K562 (cell line): ENCODE measurements around the gene C16orf96. TPM values are rescaled to one million over a fixed set of nuclear protein-coding genes. Genes with fewer than 3 reads are reported as not detected.

ENCODE experiments used
- ATAC-seq: fragments of 200-7000 bp; cut with Tn5 transposase; 3 replicates; pipeline ENCODE4 v1.9.1; 2020; ENCODE audit warnings: moderate library complexity
- BruUV-seq: library from RNA; stranded (reverse); fragments of 400-500 nt; replicated peaks from 2 replicates; lab custom pipeline; 2021; lab: Mats Ljungman, UMichigan
- CTCF ChIA-PET: fragments of 300-600 bp; formaldehyde crosslinking; extraction: SDS; loops from one replicate; lab custom pipeline; 2021; ENCODE audit warnings: low intra/inter-chr PET ratio; lab: Yijun Ruan, JAX
- POLR2A ChIA-PET: fragments of 300-600, 350-650 bp; sonication (Branson Sonifier 250); formaldehyde crosslinking; extraction: SDS; loops from one replicate; lab custom pipeline; 2021; ENCODE audit warnings: antibody characterized with exemption, inconsistent platforms; lab: Yijun Ruan, JAX
- DNase-seq, 4 experiments: peaks; one replicate each; pipeline versions ENCODE4 v3.0.0 to v3.0.0-alpha.2; 2011 to 2018; ENCODE audit warnings: low spot score in 3 of 4, mixed read lengths in 3 of 4; ENCODE audit errors: extremely low read depth in 1 of 4
- FAIRE-seq: peaks from 2 replicates; lab custom pipeline; 2011; peaks lifted over from hg19 to GRCh38; lab: Jason Lieb, UNC
- H2AFZ ChIP-seq: 2 replicates; pipeline ENCODE4 v1.6.0; 2011; ENCODE audit warnings: low read depth, low read length, control low read depth, inconsistent platforms
- H3K27ac ChIP-seq: fragments of 200-600 bp; 3 replicates; pipeline ENCODE4 v1.8.0; 2011; ENCODE audit warnings: low read depth, mild to moderate bottlenecking, control low read depth, inconsistent platforms, low read length, moderate library complexity, mixed read lengths; ENCODE audit errors: extremely low read depth
- H3K27me3 ChIP-seq, 2 experiments: fragments of 300-600 bp in 1 of 2; 2 replicates in 1 of 2; 3 replicates in 1 of 2; pipeline versions ENCODE4 v1.6.0 to v1.8.0; 2011; ENCODE audit warnings: inconsistent platforms in 2 of 2, low read length in 2 of 2, mild to moderate bottlenecking in 1 of 2, mixed read lengths in 1 of 2, moderate library complexity in 1 of 2; ENCODE audit not compliant: control insufficient read depth in 2 of 2, insufficient read depth in 2 of 2
- H3K36me3 ChIP-seq: fragments of 300-600 bp; 3 replicates; pipeline ENCODE4 v1.8.0; 2011; ENCODE audit warnings: mild to moderate bottlenecking, low read length, inconsistent platforms; ENCODE audit not compliant: control insufficient read depth, insufficient read depth
- H3K4me1 ChIP-seq, 2 experiments: fragments of 200-600 bp in 1 of 2; replicated peaks in 1 of 2; 2 replicates in 1 of 2; 3 replicates in 1 of 2; pipeline versions ENCODE4 v1.5.1 to v1.8.0; 2011; ENCODE audit warnings: inconsistent platforms in 2 of 2, low read length in 2 of 2, mild to moderate bottlenecking in 1 of 2, mixed read lengths in 1 of 2, moderate library complexity in 1 of 2; ENCODE audit not compliant: control insufficient read depth in 2 of 2, insufficient read depth in 2 of 2
- H3K4me2 ChIP-seq: 2 replicates; pipeline ENCODE4 v1.6.1; 2011; ENCODE audit warnings: low read length, control low read depth, inconsistent platforms, mixed read lengths; ENCODE audit not compliant: insufficient read depth
- H3K4me3 ChIP-seq: fragments of 200-600 bp; sonication (generic), shearing (Covaris generic); 2 replicates; pipeline ENCODE4 v1.5.1; 2016; ENCODE audit warnings: control low read depth, inconsistent platforms
- H3K79me2 ChIP-seq: fragments of 200-600 bp; 3 replicates; pipeline ENCODE4 v1.8.0; 2011; ENCODE audit warnings: low read length, inconsistent platforms; ENCODE audit not compliant: control insufficient read depth, insufficient read depth
- H3K9ac ChIP-seq, 2 experiments: 2 replicates each; pipeline versions ENCODE4 v1.6.0 to v1.6.1; 2011; ENCODE audit warnings: low read depth in 2 of 2, low read length in 2 of 2, control low read depth in 1 of 2, inconsistent platforms in 1 of 2, mild to moderate bottlenecking in 1 of 2, mixed read lengths in 1 of 2; ENCODE audit not compliant: insufficient read depth in 1 of 2
- H3K9me1 ChIP-seq: one replicate; pipeline ENCODE4 v1.6.0; 2011; ENCODE audit warnings: inconsistent platforms, mild to moderate bottlenecking, low read length, moderate library complexity; ENCODE audit not compliant: control insufficient read depth, insufficient read depth
- H3K9me3 ChIP-seq: replicated peaks from 2 replicates; pipeline ENCODE4 v1.5.1; 2011; ENCODE audit warnings: low read depth, low read length, inconsistent platforms; ENCODE audit not compliant: control insufficient read depth, insufficient read depth
- H4K20me1 ChIP-seq: replicated peaks from 2 replicates; pipeline ENCODE4 v1.6.1; 2011; ENCODE audit warnings: low read length, inconsistent platforms, mixed read lengths; ENCODE audit not compliant: control insufficient read depth, insufficient read depth
- DEAF1 ChIP-seq: fragments of 450-650 bp; formaldehyde crosslinking; IDR thresholded peaks from 2 replicates; pipeline ENCODE4 v1.4.0; 2020; ENCODE audit warnings: mild to moderate bottlenecking, moderate library complexity
- DIDO1 ChIP-seq: fragments of 450-650 bp; IDR thresholded peaks from 2 replicates; pipeline ENCODE4 v1.6.1; 2016; ENCODE audit warnings: low read depth, missing biosample characterization, missing genetic modification characterization
- EGR1 ChIP-seq: fragments of 450-650 bp; conservative IDR thresholded peaks from 2 replicates; pipeline ENCODE4 v1.6.1; 2017; ENCODE audit warnings: mild to moderate bottlenecking
- L3MBTL2 ChIP-seq: fragments of 450-650 bp; IDR thresholded peaks from 2 replicates; pipeline ENCODE4 v1.6.1; 2016; ENCODE audit warnings: mild to moderate bottlenecking, moderate library complexity
- MAFF ChIP-seq: IDR thresholded peaks from 2 replicates; pipeline ENCODE4 v1.6.1; 2012; ENCODE audit warnings: low read length, improper control_type of control experiment
- SREBF1 ChIP-seq: fragments of 150-350 bp; IDR thresholded peaks from 2 replicates; pipeline ENCODE4 v1.6.1; 2014; ENCODE audit warnings: antibody characterized with exemption, low read depth, low read length, borderline replicate concordance
- ZBTB33 ChIP-seq: sonication (generic); formaldehyde crosslinking; IDR thresholded peaks from 2 replicates; pipeline ENCODE4 v1.8.1; 2023; ENCODE audit warnings: mild to moderate bottlenecking, missing genetic modification reagents
- ZNF175 ChIP-seq: fragments of 200-800 bp; sonication (Bioruptor generic); IDR thresholded peaks from 2 replicates; pipeline ENCODE4 v1.6.1; 2016; ENCODE audit warnings: low read depth, mild to moderate bottlenecking, missing genetic modification characterization, missing compliant biosample characterization
- ZNF384 ChIP-seq: IDR thresholded peaks from 2 replicates; pipeline ENCODE4 v1.6.1; 2012; ENCODE audit warnings: low read depth, low read length, improper control_type of control experiment
- ZNF583 ChIP-seq: fragments of 250-450 bp; sonication (Bioruptor Pico); IDR thresholded peaks from 2 replicates; pipeline ENCODE4 v1.4.0; 2020
- WGBS: fragments of 100-300 bp; shearing (Covaris generic); methylation state at CpG from one replicate; pipeline ENCODE4 v1.1.6; 2016; ENCODE audit warnings: low coverage, mixed read lengths; ENCODE audit not compliant: insufficient coverage; ENCODE audit errors: missing lambda C conversion rate; 5-methylcytosine and 5-hydroxymethylcytosine counted together
- in situ Hi-C: fragments of 300-500 bp; cut with MboI; formaldehyde crosslinking; loops from 4 replicates; pipeline ENCODE4 v1.15.0; 2018; ENCODE audit warnings: inconsistent platforms, mixed read lengths
- intact Hi-C: fragments of 100-400 bp; cut with micrococcal nuclease; formaldehyde crosslinking; loops from 2 replicates; pipeline ENCODE4 v1.14.2; 2022
- polyA plus RNA-seq, 8 experiments: library from polyadenylated mRNA; depleted of rRNA in 4 of 8; stranded (reverse) in 5 of 8; unstranded in 3 of 8; fragments of >200 nt; fragmentation: Nextera tagmentation in 2 of 8; fragmentation: Illumina TruSeq in 1 of 8; extraction: Ambion mirVana in 2 of 8; extraction: Trizol in 1 of 8; gene quantifications; 2 replicates each; pipeline versions ENCODE4 v1.2.1 to v1.2.3, GENCODE V29; 2011 to 2014; ENCODE audit warnings: inconsistent platforms in 1 of 8, missing spikeins in 1 of 8
- total RNA-seq, 7 experiments: library from RNA; depleted of rRNA in 6 of 7; stranded (reverse); fragments of >200 nt in 6 of 7; fragmentation: Illumina TruSeq in 2 of 7; extraction: Trizol in 2 of 7; gene quantifications; 2 replicates each; pipeline versions ENCODE4 v1.2.1 to v1.2.3, GENCODE V29; 2011 to 2021; ENCODE audit warnings: low replicate concordance in 1 of 7
- TF ChIP-seq, protein P1 (sequence below): sonication (generic); formaldehyde crosslinking; IDR thresholded peaks from 2 replicates; pipeline ENCODE4 v1.9.0; 2022; ENCODE audit warnings: mild to moderate bottlenecking, missing genetic modification reagents
- TF ChIP-seq, protein P2 (sequence below): fragments of 450-650 bp; IDR thresholded peaks from 2 replicates; pipeline ENCODE4 v1.6.1; 2018; ENCODE audit not compliant: partially characterized antibody
- TF ChIP-seq, protein P3 (sequence below): fragments of 450-650 bp; IDR thresholded peaks from one replicate; pipeline ENCODE4 v1.6.1; 2018; ENCODE audit warnings: mild to moderate bottlenecking, moderate library complexity; ENCODE audit not compliant: partially characterized antibody

Gene C16orf96
- total and polyA plus RNA-seq, 9 of the 15 experiments (the other 6 are each of a cell fraction or from before 2014, with no cell fraction given), result not detected

- no peaks in the 10 kb centered on the region for H3K79me2 ChIP-seq
- ChIA-PET CTCF (interaction anchor here (1.8 kb wide), 1 partner anchor 68 kb away, joined by 10 read pairs; no protein-coding TSS in a partner anchor), POLR2A (interaction anchor here (1.0 to 1.1 kb wide), 3 partner anchors 18 to 75 kb away, joined by 3 to 4 read pairs (median 3); no protein-coding TSS in a partner anchor)
- peak overlapping the region; percentile 68; the same call in 1 of the 2 replicates for H2AFZ ChIP-seq
- BruUV-seq, result no TSS peak
- 0 out of 2 replicates have a peak, but pooled peaks cover 4% of the 10 kb centered on the region for H4K20me1 ChIP-seq
- H3K9ac ChIP-seq, result peak overlapping the region in 1 of 2 experiments; percentile 8; a peak in 1 of 4 replicates
- peaks cover 23 to 56% of the 10 kb centered on the region in 2 experiments; a peak in 4 of 5 replicates for H3K27me3 ChIP-seq
- no peak overlapping the region for H3K4me2 ChIP-seq
- WGBS, result 4% methylated on average over 7 of the region's 7 CpGs
- H3K4me1 ChIP-seq, result peaks cover 0 to 8% of the 10 kb centered on the region in 2 experiments; a peak in 1 of 5 replicates
- no peak overlapping the region for H3K4me3 ChIP-seq
- H3K36me3 ChIP-seq, result no peaks in the 10 kb centered on the region
- no peak for TF ChIP-seq ZNF384
- TF ChIP-seq EGR1, result no peak
- TF ChIP-seq, protein P1, sequence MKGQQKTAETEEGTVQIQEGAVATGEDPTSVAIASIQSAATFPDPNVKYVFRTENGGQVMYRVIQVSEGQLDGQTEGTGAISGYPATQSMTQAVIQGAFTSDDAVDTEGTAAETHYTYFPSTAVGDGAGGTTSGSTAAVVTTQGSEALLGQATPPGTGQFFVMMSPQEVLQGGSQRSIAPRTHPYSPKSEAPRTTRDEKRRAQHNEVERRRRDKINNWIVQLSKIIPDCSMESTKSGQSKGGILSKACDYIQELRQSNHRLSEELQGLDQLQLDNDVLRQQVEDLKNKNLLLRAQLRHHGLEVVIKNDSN (CRISPR knock-in tag), result no peak
- TF ChIP-seq L3MBTL2, result no peak
- TF ChIP-seq ZBTB33 (CRISPR knock-in tag), result no peak
- TF ChIP-seq, protein P2, sequence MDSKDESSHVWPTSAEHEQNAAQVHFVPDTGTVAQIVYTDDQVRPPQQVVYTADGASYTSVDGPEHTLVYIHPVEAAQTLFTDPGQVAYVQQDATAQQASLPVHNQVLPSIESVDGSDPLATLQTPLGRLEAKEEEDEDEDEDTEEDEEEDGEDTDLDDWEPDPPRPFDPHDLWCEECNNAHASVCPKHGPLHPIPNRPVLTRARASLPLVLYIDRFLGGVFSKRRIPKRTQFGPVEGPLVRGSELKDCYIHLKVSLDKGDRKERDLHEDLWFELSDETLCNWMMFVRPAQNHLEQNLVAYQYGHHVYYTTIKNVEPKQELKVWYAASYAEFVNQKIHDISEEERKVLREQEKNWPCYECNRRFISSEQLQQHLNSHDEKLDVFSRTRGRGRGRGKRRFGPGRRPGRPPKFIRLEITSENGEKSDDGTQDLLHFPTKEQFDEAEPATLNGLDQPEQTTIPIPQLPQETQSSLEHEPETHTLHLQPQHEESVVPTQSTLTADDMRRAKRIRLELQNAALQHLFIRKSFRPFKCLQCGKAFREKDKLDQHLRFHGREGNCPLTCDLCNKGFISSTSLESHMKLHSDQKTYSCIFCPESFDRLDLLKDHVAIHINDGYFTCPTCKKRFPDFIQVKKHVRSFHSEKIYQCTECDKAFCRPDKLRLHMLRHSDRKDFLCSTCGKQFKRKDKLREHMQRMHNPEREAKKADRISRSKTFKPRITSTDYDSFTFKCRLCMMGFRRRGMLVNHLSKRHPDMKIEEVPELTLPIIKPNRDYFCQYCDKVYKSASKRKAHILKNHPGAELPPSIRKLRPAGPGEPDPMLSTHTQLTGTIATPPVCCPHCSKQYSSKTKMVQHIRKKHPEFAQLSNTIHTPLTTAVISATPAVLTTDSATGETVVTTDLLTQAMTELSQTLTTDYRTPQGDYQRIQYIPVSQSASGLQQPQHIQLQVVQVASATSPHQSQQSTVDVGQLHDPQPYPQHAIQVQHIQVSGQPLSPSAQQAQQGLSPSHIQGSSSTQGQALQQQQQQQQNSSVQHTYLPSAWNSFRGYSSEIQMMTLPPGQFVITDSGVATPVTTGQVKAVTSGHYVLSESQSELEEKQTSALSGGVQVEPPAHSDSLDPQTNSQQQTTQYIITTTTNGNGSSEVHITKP, result no peak
- TF ChIP-seq, protein P3, sequence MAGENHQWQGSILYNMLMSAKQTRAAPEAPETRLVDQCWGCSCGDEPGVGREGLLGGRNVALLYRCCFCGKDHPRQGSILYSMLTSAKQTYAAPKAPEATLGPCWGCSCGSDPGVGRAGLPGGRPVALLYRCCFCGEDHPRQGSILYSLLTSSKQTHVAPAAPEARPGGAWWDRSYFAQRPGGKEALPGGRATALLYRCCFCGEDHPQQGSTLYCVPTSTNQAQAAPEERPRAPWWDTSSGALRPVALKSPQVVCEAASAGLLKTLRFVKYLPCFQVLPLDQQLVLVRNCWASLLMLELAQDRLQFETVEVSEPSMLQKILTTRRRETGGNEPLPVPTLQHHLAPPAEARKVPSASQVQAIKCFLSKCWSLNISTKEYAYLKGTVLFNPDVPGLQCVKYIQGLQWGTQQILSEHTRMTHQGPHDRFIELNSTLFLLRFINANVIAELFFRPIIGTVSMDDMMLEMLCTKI, result no peak
- TF ChIP-seq SREBF1, result no peak
- no peak for TF ChIP-seq ZNF175 (CRISPR knock-in tag)
- TF ChIP-seq DEAF1, result no peak
- no peak for TF ChIP-seq DIDO1 (tag)
- no peak for TF ChIP-seq MAFF
- TF ChIP-seq ZNF583, result no peak
- TF ChIP-seq, all 486 proteins: peak for 0
- in situ Hi-C loops (loop anchor here (5.0 kb wide), 1 partner anchor 64 kb away; no protein-coding TSS in a partner anchor), intact Hi-C loops (no loop called here)
- ATAC-seq (no peak), DNase-seq (peak in 1 of 4 experiments; percentile 9), FAIRE-seq (no peak)
- no peaks in the 10 kb centered on the region for H3K9me1 ChIP-seq
- H3K9me3 ChIP-seq, result peaks cover 7% of the 10 kb centered on the region
- no peak overlapping the region for H3K27ac ChIP-seq
These were observed 30.2 kb downstream of the C16orf96 start for GRCh38 chr16:4586291-4586690.
